Tibial nerve (tissue), 4 donors: ENCODE measurements around the gene SH3BP4. TPM values are rescaled to one million over a fixed set of nuclear protein-coding genes. Genes with fewer than 3 reads are reported as not detected.

Source experiments
- DNase-seq, 2 donors: peaks; one replicate each; pipeline ENCODE4 v3.0.0-alpha.2; 2019; ENCODE audit warnings: low spot score in 2 of 2
- H3K27ac ChIP-seq, 4 donors: fragments of 200-600 bp; sonication (generic) in 3 of 4; one replicate each; pipeline ENCODE4 v1.5.1; 2017 to 2019; ENCODE audit warnings: mild to moderate bottlenecking in 1 of 4
- H3K27me3 ChIP-seq, 2 donors: fragments of 200-600 bp; sonication (generic) in 1 of 2; one replicate each; pipeline versions ENCODE4 v1.5.1 to v1.6.0; 2017 to 2019
- H3K36me3 ChIP-seq, 3 donors: fragments of 200-600 bp; sonication (generic); one replicate each; pipeline ENCODE4 v1.5.1; 2018 to 2019
- H3K4me1 ChIP-seq, 4 donors: fragments of 200-600 bp; sonication (generic) in 3 of 4; one replicate each; pipeline ENCODE4 v1.5.1; 2017 to 2019
- H3K4me3 ChIP-seq, 4 donors: fragments of 200-600 bp; sonication (generic) in 3 of 4; one replicate each; pipeline ENCODE4 v1.5.1; 2017 to 2019; ENCODE audit warnings: mild to moderate bottlenecking in 1 of 4, moderate library complexity in 1 of 4
- H3K9me3 ChIP-seq, 4 donors: fragments of 200-600 bp; sonication (generic) in 3 of 4; one replicate each; pipeline ENCODE4 v1.5.1; 2017 to 2019
- CTCF ChIP-seq, 5 experiments: fragments of 200-600 bp in 3 of 5; fragments of 450-650 bp in 2 of 5; sonication (generic) in 3 of 5; IDR thresholded peaks; one replicate each; pipeline ENCODE4 v1.5.1; 2016 to 2019; ENCODE audit warnings: antibody characterized with exemption in 5 of 5, mild to moderate bottlenecking in 3 of 5, moderate library complexity in 2 of 5
- EP300 ChIP-seq, 2 donors: sonication (generic); formaldehyde crosslinking; IDR thresholded peaks; one replicate each; pipeline ENCODE4 v1.6.1; 2017; ENCODE audit warnings: antibody characterized with exemption in 2 of 2, mild to moderate bottlenecking in 1 of 2
- POLR2A ChIP-seq, 2 donors: fragments of 450-650 bp; IDR thresholded peaks; one replicate each; pipeline ENCODE4 v1.6.1; 2017; ENCODE audit warnings: antibody characterized with exemption in 2 of 2, mild to moderate bottlenecking in 2 of 2, moderate library complexity in 2 of 2
- WGBS, 2 donors: methylation state at CpG; one replicate each; pipeline ENCODE4 v1.1.5; 2018; 5-methylcytosine and 5-hydroxymethylcytosine counted together
- total RNA-seq, 4 donors: library from RNA; depleted of rRNA; stranded (reverse); fragments of >200 nt; gene quantifications; one replicate each; pipeline ENCODE4 v1.1.0, GENCODE V29; 2016

The SH3BP4 gene
- total RNA-seq, 4 donors from 2014 or later = 19.2 to 31.8 (median 24.3) TPM

- no peaks in the 10 kb centered on the region for H3K9me3 ChIP-seq
- no peak for DNase-seq
- H3K4me3 ChIP-seq = no peak overlapping the region
- WGBS, 2 donors = 59 to 66% methylated on average over 12 of the region's 12 CpGs
- H3K4me1 ChIP-seq = no peaks in the 10 kb centered on the region
- H3K36me3 ChIP-seq = no peaks in the 10 kb centered on the region
- TF ChIP-seq CTCF (IDR thresholded peaks at IDR 0.05) (no peak), EP300 (IDR thresholded peaks at IDR 0.05) (no peak), POLR2A (IDR thresholded peaks at IDR 0.05) (no peak)
- no peaks in the 10 kb centered on the region for H3K27me3 ChIP-seq
- no peak overlapping the region for H3K27ac ChIP-seq
These were observed 19.1 kb upstream of the SH3BP4 start for GRCh38 chr2:234932591-234933168.

GRCh38 chr2:234935311-234935710 lies 16.5 kb upstream of the SH3BP4 start:
- Histone ChIP-seq H3K4me1 (no peaks in the 10 kb centered on the region), H3K36me3 (no peaks in the 10 kb centered on the region), H3K9me3 (no peaks in the 10 kb centered on the region), H3K27me3 (peaks cover 0 to 2% of the 10 kb centered on the region in 2 donors), H3K4me3 (no peak overlapping the region), H3K27ac (no peak overlapping the region)
- TF ChIP-seq CTCF (IDR thresholded peaks at IDR 0.05) (no peak), EP300 (IDR thresholded peaks at IDR 0.05) (no peak), POLR2A (IDR thresholded peaks at IDR 0.05) (no peak)
- DNase-seq = no peak
- WGBS, 2 donors = 72 to 85% methylated on average over 5 of the region's 5 CpGs

GRCh38 chr2:234939576-234939975 lies 12.2 kb upstream of the SH3BP4 start:
- Histone ChIP-seq H3K36me3 (no peaks in the 10 kb centered on the region), H3K4me1 (no peaks in the 10 kb centered on the region), H3K4me3 (no peak overlapping the region), H3K9me3 (peaks cover 0 to 5% (median 2%) of the 10 kb centered on the region in 4 donors), H3K27me3 (peaks cover 0 to 9% of the 10 kb centered on the region in 2 donors), H3K27ac (no peak overlapping the region)
- TF ChIP-seq EP300 (IDR thresholded peaks at IDR 0.05) (no peak), POLR2A (IDR thresholded peaks at IDR 0.05) (no peak), CTCF (IDR thresholded peaks at IDR 0.05) (no peak)
- WGBS, 2 donors = 86 to 91% methylated on average over 4 of the region's 4 CpGs
- no peak for DNase-seq

GRCh38 chr2:234939996-234940395 lies 11.8 kb upstream of the SH3BP4 start:
- Histone ChIP-seq H3K9me3 (peaks cover 0 to 5% (median 2%) of the 10 kb centered on the region in 4 donors), H3K4me1 (no peaks in the 10 kb centered on the region), H3K27ac (no peak overlapping the region), H3K36me3 (no peaks in the 10 kb centered on the region), H3K27me3 (peaks cover 0 to 9% of the 10 kb centered on the region in 2 donors), H3K4me3 (no peak overlapping the region)
- DNase-seq = no peak
- 64 to 79% methylated on average over 5 of the region's 5 CpGs for WGBS, 2 donors
- no peak for TF ChIP-seq EP300 (IDR thresholded peaks at IDR 0.05)
- no peak for TF ChIP-seq CTCF (IDR thresholded peaks at IDR 0.05)

GRCh38 chr2:234940527-234940926 lies 11.3 kb upstream of the SH3BP4 start:
- H3K27me3 ChIP-seq = peaks cover 0 to 9% of the 10 kb centered on the region in 2 donors
- no peaks in the 10 kb centered on the region for H3K36me3 ChIP-seq
- no peak for DNase-seq
- H3K4me3 ChIP-seq = no peak overlapping the region
- no peak overlapping the region for H3K27ac ChIP-seq
- whole genome bisulfite sequencing, 2 donors = 82 to 89% methylated on average over 7 of the region's 7 CpGs
- TF ChIP-seq POLR2A (IDR thresholded peaks at IDR 0.05) (no peak), CTCF (IDR thresholded peaks at IDR 0.05) (no peak), EP300 (IDR thresholded peaks at IDR 0.05) (no peak)
- no peaks in the 10 kb centered on the region for H3K4me1 ChIP-seq
- peaks cover 0 to 5% (median 2%) of the 10 kb centered on the region in 4 donors for H3K9me3 ChIP-seq
